Rectal smooth muscle tissue (tissue), 1 donor: Measurements from ENCODE around the gene RNF227.
A peak's percentile ranks its signal among the peaks of the same experiment; 100 is the strongest.

Experiments
- H3K27ac ChIP-seq: one replicate; pipeline ENCODE4 v1.7.0; 2013; ENCODE audit warnings: low read depth, low read length, inconsistent platforms
- H3K27me3 ChIP-seq: one replicate; pipeline ENCODE4 v1.7.0; 2013; ENCODE audit warnings: low read length; ENCODE audit not compliant: control insufficient read depth, insufficient read depth
- H3K36me3 ChIP-seq: one replicate; pipeline ENCODE4 v1.7.0; 2013; ENCODE audit warnings: low read length; ENCODE audit not compliant: control insufficient read depth, insufficient read depth
- H3K4me1 ChIP-seq: one replicate; pipeline ENCODE4 v1.7.0; 2013; ENCODE audit warnings: low read length; ENCODE audit not compliant: control insufficient read depth, insufficient read depth
- H3K4me3 ChIP-seq: one replicate; pipeline ENCODE4 v1.7.0; 2013; ENCODE audit warnings: low read length
- H3K9ac ChIP-seq: one replicate; pipeline ENCODE4 v1.7.0; 2013; ENCODE audit warnings: low read length

Gene RNF227

GRCh38 chr17:7897090-7897489, 19.0 kb downstream of the RNF227 start:
- Histone ChIP-seq H3K9ac (no peak overlapping the region), H3K27ac (no peak overlapping the region), H3K4me1 (no peaks in the 10 kb centered on the region), H3K27me3 (no peaks in the 10 kb centered on the region), H3K36me3 (peaks cover 49% of the 10 kb centered on the region), H3K4me3 (no peak overlapping the region)

DNA sequence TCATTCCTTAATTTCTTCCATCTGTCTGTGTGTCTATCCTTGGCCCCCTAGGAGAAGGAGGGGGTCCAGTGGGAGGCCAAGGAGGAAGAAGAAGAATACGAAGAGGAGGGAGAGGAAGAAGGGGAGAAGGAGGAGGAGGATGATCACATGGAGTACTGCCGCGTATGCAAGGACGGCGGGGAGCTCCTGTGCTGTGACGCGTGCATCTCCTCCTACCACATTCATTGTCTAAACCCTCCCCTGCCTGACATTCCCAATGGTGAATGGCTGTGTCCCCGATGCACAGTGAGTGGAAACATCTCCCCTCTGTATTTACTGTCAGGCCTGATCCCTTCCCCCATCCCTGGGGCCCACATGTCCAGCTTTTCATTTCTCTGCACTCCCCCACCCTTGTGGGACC, 21.2 kb downstream of the RNF227 start:
- H3K27me3 ChIP-seq, result no peaks in the 10 kb centered on the region
- peaks cover 4% of the 10 kb centered on the region for H3K4me1 ChIP-seq
- H3K9ac ChIP-seq, result no peak overlapping the region
- no peak overlapping the region for H3K4me3 ChIP-seq
- H3K27ac ChIP-seq, result no peak overlapping the region
- H3K36me3 ChIP-seq, result peaks cover 49% of the 10 kb centered on the region

GRCh38 chr17:7894226-7894625, 21.9 kb downstream of the RNF227 start:
- Histone ChIP-seq H3K4me3 (no peak overlapping the region), H3K36me3 (peaks cover 43% of the 10 kb centered on the region), H3K4me1 (peaks cover 11% of the 10 kb centered on the region), H3K27ac (no peak overlapping the region), H3K9ac (no peak overlapping the region), H3K27me3 (no peaks in the 10 kb centered on the region)

DNA sequence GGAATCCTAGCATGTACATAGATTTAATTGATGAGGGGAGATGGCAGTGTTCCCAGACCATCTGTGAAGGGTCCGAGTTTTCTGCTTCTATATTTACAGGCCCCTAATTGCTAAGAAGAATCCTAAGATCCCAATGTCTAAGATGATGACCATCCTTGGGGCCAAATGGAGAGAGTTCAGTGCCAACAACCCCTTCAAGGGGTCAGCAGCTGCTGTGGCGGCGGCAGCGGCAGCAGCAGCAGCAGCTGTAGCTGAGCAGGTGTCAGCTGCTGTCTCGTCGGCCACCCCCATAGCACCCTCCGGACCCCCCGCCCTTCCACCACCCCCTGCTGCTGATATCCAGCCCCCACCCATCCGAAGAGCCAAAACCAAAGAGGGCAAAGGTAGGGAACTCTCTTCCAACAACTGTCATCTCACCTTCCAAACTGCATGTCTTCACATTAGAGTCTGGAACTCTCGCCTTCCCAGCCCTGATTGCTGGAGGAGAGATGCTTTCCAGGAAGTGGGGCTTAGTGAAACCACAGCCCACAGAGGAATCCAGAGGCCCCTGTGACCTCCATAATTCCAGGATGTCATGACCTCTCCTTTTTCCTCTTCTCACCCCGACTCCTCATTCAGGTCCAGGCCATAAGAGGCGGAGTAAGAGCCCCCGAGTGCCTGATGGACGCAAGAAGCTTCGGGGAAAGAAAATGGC, 22.8 kb downstream of the RNF227 start:
- Histone ChIP-seq H3K27me3 (no peaks in the 10 kb centered on the region), H3K9ac (no peak overlapping the region), H3K4me1 (peaks cover 19% of the 10 kb centered on the region), H3K27ac (no peak overlapping the region), H3K4me3 (no peak overlapping the region), H3K36me3 (peaks cover 38% of the 10 kb centered on the region)

GRCh38 chr17:7889166-7889955, 26.7 kb downstream of the RNF227 start:
- Histone ChIP-seq H3K4me3 (peak overlapping the region; percentile 94), H3K9ac (peak overlapping the region; percentile 32)

DNA sequence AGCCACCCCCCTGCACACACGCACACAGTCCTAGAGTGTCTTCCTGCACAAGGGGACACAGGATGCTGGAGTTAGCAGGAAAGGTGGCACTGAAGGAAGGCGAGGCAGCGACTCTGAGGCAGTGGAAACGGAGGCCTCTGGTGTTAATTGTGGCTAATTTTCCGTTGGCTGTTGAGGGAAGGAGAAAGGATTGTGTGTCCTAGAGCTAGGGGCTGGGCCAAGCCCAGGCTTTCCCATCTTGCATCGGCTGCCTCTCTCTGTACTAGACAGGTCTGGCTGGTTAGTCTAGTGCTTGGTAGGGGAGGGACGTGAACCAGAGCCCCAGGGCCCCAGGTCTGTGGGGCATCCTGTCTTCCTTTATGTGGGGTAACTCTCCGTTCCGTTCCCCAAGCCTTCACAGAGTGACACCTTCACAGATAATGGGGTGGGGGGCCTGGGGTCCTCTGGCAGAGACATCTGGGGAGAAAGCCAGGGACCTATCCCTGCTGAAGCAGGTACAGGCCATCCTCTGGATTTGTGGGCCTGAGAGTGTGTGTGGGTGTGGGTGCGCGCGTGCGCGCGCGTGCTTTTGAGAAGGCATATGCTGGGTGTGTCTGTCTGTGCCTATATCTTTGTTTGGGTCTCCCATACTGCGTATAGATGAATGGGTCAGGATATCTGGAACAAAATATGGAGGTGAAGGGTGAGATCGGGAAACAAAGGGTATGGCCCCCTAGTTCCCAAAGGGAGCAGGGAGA, 27.7 kb downstream of the RNF227 start, which contains the start of gene CHD3:
CHD3 (plus strand) TSS at position 606 of the 737 bp plus-strand sequence. CDS start 212 bp downstream, outside the sequence.
- H3K4me1 ChIP-seq, result peaks cover 39% of the 10 kb centered on the region
- H3K36me3 ChIP-seq, result peaks cover 12% of the 10 kb centered on the region
- peak within 1 kb of the TSS; percentile 32 for H3K9ac ChIP-seq
- H3K4me3 ChIP-seq, result peak within 1 kb of the TSS; percentile 94
- no peaks in the 10 kb centered on the region for H3K27me3 ChIP-seq
- H3K27ac ChIP-seq, result peak within 1 kb of the TSS; percentile 81

More at GRCh38 chr17:7889166-7889955, 26.7 kb downstream of the RNF227 start:
- H3K36me3 ChIP-seq, result peaks cover 22% of the 10 kb centered on the region
- peak overlapping the region; percentile 81 for H3K27ac ChIP-seq
- no peaks in the 10 kb centered on the region for H3K27me3 ChIP-seq
- peaks cover 39% of the 10 kb centered on the region for H3K4me1 ChIP-seq

DNA sequence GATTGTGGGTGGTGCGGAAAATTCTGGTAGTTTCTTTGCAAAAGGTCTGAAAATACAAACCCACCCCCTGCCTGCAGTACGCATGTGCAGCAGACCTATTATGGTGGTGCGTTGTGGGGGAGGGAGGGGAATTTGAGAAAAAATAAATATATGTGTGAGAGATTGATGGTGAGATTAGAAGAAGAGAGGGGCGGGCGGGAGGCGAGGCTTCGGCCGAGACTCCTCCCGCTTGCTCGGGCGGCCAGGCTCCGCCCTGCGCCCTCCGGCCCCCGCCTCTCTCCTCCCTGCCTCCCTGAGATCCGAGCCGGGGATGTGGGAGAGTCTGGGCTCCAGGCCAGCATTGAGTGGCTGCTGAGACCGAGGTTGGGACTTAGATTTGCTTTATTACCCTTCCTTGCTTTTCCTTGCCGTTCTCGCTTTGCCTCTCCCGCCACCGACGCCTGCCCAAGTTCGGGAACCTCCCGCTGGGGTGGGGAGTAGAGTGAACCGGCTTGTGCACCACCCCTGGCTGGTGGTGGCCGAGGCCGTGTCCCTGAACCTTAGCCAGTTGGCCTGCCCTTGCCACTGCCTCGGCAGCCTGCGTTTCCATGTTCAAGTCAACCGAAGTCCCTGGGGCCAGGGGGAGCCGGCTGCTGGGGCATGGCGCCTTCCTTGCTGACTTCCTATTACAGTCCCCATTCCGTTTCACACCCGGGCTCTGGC, 28.5 kb downstream of the RNF227 start:
- Histone ChIP-seq H3K4me3 (peak overlapping the region; percentile 94), H3K27me3 (no peaks in the 10 kb centered on the region), H3K9ac (peak overlapping the region; percentile 25), H3K27ac (peak overlapping the region; percentile 81), H3K36me3 (peaks cover 11% of the 10 kb centered on the region), H3K4me1 (peaks cover 39% of the 10 kb centered on the region)

DNA sequence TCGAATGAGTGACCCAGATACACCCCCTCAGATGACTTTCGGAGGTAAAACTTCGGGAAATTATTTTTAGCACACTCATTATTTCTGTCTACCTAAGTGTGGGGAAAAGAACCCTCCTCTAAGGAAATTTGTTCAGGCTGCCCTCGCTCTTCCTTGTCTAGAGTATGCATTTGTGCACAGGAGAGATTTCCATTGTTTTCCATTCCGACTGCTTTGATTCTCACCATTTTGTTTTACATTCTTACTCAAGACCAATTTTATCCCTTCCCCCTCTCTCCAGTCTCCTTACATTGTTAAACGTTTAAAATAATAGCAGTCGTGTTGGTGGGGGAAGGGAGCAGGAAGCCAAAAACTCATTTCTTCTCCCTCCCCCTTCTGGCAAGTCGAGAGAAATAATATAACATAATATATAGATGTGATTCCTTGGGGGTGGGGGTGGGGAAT, 29.0 kb downstream of the RNF227 start:
- H3K27ac ChIP-seq, result peak overlapping the region; percentile 81
- peaks cover 39% of the 10 kb centered on the region for H3K4me1 ChIP-seq
- peaks cover 10% of the 10 kb centered on the region for H3K36me3 ChIP-seq
- peak overlapping the region; percentile 67 for H3K9ac ChIP-seq
- no peaks in the 10 kb centered on the region for H3K27me3 ChIP-seq
- peak overlapping the region; percentile 94 for H3K4me3 ChIP-seq

- H3K4me3 ChIP-seq, result peak overlapping the region; percentile 94
- H3K4me1 ChIP-seq, result peaks cover 39% of the 10 kb centered on the region
Observed at GRCh38 chr17:7886227-7887037, 29.7 kb downstream of the RNF227 start.

GRCh38 chr17:7885367-7886226, 30.5 kb downstream of the RNF227 start:
- Histone ChIP-seq H3K4me3 (peak overlapping the region; percentile 94), H3K9ac (peak overlapping the region; percentile 87), H3K27me3 (no peaks in the 10 kb centered on the region), H3K4me1 (peaks cover 39% of the 10 kb centered on the region), H3K27ac (peak overlapping the region; percentile 81), H3K36me3 (peaks cover under 1% of the 10 kb centered on the region)

More at GRCh38 chr17:7886227-7887037, 29.7 kb downstream of the RNF227 start:
- Histone ChIP-seq H3K9ac (peak overlapping the region; percentile 67), H3K36me3 (peaks cover 7% of the 10 kb centered on the region), H3K27me3 (no peaks in the 10 kb centered on the region), H3K27ac (peak overlapping the region; percentile 81)
